GM23338 (cell line): ENCODE results near the gene DUSP5.
A peak's percentile ranks its signal among the peaks of the same experiment; 100 is the strongest.

ENCODE experiments used
- CREB1 ChIP-seq: fragments of 250-450 bp; sonication (Bioruptor Pico); IDR thresholded peaks from 2 replicates; pipeline ENCODE4 v1.5.0; 2020; ENCODE audit warnings: low read depth, mild to moderate bottlenecking, moderate library complexity
- CTCF ChIP-seq, 2 experiments: fragments of 200-600 bp in 1 of 2; sonication (generic) in 1 of 2; conservative IDR thresholded peaks; 2 replicates each; pipeline versions ENCODE4 v1.5.1 to v1.6.1; 2016 to 2017; ENCODE audit warnings: antibody characterized with exemption in 2 of 2, low read depth in 2 of 2, mild to moderate bottlenecking in 2 of 2, moderate library complexity in 1 of 2
- ETS1 ChIP-seq: IDR thresholded peaks from 2 replicates; pipeline ENCODE4 v1.6.1; 2016; ENCODE audit warnings: antibody characterized with exemption
- EZH2 ChIP-seq: fragments of 200-600 bp; sonication (generic); IDR thresholded peaks from one replicate; pipeline ENCODE4 v1.8.0; 2017; ENCODE audit warnings: antibody characterized with exemption, mild to moderate bottlenecking, low read depth; ENCODE audit not compliant: unreplicated experiment
- EZH2phosphoT487 ChIP-seq: fragments of 200-600 bp; sonication (generic); IDR thresholded peaks from one replicate; pipeline ENCODE4 v1.8.1; 2018; ENCODE audit warnings: antibody characterized with exemption; ENCODE audit not compliant: unreplicated experiment
- JUNB ChIP-seq: IDR thresholded peaks from one replicate; pipeline ENCODE4 v1.6.1; 2016; ENCODE audit warnings: antibody characterized with exemption; ENCODE audit not compliant: unreplicated experiment
- NANOG ChIP-seq: IDR thresholded peaks from 2 replicates; pipeline ENCODE4 v1.6.1; 2016; ENCODE audit warnings: antibody characterized with exemption, borderline replicate concordance
- POLR2AphosphoS5 ChIP-seq: IDR thresholded peaks from 2 replicates; pipeline ENCODE4 v1.6.1; 2016; ENCODE audit warnings: antibody characterized with exemption, low read depth
- REST ChIP-seq: IDR thresholded peaks from one replicate; pipeline ENCODE4 v1.6.1; 2018; ENCODE audit warnings: antibody characterized with exemption; ENCODE audit not compliant: unreplicated experiment
- STAT1 ChIP-seq: IDR thresholded peaks from one replicate; pipeline ENCODE4 v1.6.1; 2016; ENCODE audit warnings: antibody characterized with exemption; ENCODE audit not compliant: unreplicated experiment
- ZNF114 ChIP-seq: fragments of 250-450 bp; sonication (Bioruptor Pico); IDR thresholded peaks from 2 replicates; pipeline ENCODE4 v1.5.0; 2020; ENCODE audit warnings: mild to moderate bottlenecking, moderate library complexity
- ZNF331 ChIP-seq: fragments of 250-450 bp; sonication (Bioruptor Pico); IDR thresholded peaks from 2 replicates; pipeline ENCODE4 v1.5.0; 2020; ENCODE audit warnings: low read depth, mild to moderate bottlenecking, moderate library complexity
- ZNF462 ChIP-seq: fragments of 250-450 bp; sonication (Bioruptor Pico); IDR thresholded peaks from 2 replicates; pipeline ENCODE4 v1.5.0; 2020; ENCODE audit warnings: mild to moderate bottlenecking, moderate library complexity

GRCh38 chr10:110497438-110498086, at the start of gene DUSP5:
- TF ChIP-seq CTCF (conservative IDR thresholded peaks at IDR 0.05; ENCODE audit: low read depth in 2 of 2) (no peak), EZH2 (no peak), CREB1 (CRISPR knock-in tag) (peak; percentile 89), EZH2phosphoT487 (no peak), POLR2AphosphoS5 (peak; percentile 80), ETS1 (peak; percentile 34; the same call in 1 of the 2 replicates), ZNF331 (CRISPR knock-in tag) (no peak), JUNB (no peak), NANOG (no peak), REST (no peak), ZNF114 (no peak), STAT1 (no peak), ZNF462 (no peak)
